Fibroblast of mammary gland (primary cell): ENCODE data around the gene PLCB3.

Experiments
- DNase-seq: peaks from one replicate; pipeline ENCODE4 v3.0.0-alpha.2; 2010; ENCODE audit warnings: low read depth
- H3K4me3 ChIP-seq: 2 replicates; pipeline ENCODE4 v1.5.1; 2011; ENCODE audit warnings: low read depth, mild to moderate bottlenecking, low read length, moderate library complexity; ENCODE audit not compliant: control insufficient read depth
- CTCF ChIP-seq: conservative IDR thresholded peaks from 2 replicates; pipeline ENCODE4 v1.5.1; 2011; ENCODE audit warnings: low read depth, low read length, inconsistent platforms; ENCODE audit not compliant: control insufficient read depth, insufficient read depth

The PLCB3 gene

DNA sequence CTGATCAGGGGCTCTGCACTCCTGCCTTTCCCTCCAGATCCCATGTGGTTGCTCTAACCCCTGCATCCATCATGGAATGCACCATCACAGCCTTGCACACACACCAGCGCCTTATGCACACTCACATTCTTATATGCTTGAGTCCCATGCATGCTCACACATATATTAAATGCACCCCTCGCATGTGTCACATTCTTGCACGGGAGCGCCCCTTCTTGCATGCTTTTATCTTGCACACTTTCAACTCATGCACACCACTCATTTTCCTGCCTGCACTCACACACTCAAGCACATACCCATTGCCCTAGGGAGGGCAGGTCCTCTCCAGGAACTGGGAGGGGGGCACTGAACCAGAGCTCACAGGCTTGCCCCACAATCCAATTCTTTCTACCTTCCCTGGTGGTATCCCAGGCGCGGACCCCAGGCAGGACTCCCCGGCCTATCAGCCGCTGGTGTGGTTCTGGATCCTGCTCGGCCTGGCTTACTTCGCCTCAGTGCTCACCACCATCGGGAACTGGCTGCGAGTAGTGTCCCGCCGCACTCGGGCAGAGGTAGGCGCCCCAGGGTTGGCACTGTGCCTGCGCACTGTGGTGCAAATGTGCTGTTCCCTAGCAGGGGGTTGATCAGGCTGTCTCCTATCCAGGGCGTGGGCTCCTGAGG is 46.5 kb downstream of the PLCB3 start:
- TF ChIP-seq CTCF: no peak
- H3K4me3 ChIP-seq: no peak overlapping the region

GRCh38 chr11:64298966-64299846 is 47.9 kb downstream of the PLCB3 start:
- no peak for DNase-seq
- H3K4me3 ChIP-seq: peak overlapping the region; percentile 12
- TF ChIP-seq CTCF: no peak

More for the DNA sequence above, 46.5 kb downstream of the PLCB3 start:
- DNase-seq: no peak

DNA sequence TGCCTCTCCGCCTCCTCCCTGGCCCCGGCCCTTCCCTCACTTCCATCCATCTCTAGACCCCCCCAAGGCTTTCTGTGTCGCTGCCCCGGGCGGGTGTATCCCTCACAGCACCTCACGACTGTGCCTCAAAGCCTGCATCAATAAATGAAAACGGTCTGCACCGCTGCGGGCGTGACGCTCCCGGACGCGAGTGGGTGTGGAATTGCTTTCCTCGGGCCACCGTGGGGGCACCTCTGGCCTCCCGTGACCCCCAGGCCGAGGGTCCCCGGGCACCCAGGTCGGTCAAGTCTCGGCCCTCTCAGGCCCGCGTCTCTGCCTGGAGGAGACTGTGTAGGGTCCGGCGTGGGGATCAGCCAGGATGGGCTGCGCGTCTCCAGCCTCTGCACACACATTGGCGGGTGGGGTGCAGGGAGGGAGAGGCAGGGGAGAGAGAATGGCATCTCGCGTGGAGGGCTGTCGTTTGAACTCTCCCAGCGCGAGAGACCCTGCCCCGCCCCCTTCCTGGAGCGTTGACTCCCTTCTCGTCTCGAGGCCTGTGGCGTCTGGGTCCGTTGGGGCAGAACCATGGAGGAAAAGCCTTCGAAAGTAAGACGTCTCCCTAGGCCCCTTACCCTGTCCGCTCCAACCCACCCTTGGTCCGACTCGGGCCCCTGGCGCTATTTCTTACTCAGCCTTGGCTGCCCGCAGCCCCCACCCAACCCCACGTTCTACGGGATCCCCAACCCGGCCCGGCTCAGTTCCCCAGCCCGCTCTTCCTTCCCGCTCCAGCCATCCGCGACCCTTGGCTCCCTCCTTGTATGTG is 48.7 kb downstream of the PLCB3 start, which contains the start of gene CATSPERZ:
Gene CATSPERZ (plus strand): TSS at position 512 of the 802 bp plus-strand sequence. CDS start 53 bp downstream, at position 565.
- H3K4me3 ChIP-seq: peak within 1 kb of the TSS; percentile 21
- no peak for TF ChIP-seq CTCF

DNA sequence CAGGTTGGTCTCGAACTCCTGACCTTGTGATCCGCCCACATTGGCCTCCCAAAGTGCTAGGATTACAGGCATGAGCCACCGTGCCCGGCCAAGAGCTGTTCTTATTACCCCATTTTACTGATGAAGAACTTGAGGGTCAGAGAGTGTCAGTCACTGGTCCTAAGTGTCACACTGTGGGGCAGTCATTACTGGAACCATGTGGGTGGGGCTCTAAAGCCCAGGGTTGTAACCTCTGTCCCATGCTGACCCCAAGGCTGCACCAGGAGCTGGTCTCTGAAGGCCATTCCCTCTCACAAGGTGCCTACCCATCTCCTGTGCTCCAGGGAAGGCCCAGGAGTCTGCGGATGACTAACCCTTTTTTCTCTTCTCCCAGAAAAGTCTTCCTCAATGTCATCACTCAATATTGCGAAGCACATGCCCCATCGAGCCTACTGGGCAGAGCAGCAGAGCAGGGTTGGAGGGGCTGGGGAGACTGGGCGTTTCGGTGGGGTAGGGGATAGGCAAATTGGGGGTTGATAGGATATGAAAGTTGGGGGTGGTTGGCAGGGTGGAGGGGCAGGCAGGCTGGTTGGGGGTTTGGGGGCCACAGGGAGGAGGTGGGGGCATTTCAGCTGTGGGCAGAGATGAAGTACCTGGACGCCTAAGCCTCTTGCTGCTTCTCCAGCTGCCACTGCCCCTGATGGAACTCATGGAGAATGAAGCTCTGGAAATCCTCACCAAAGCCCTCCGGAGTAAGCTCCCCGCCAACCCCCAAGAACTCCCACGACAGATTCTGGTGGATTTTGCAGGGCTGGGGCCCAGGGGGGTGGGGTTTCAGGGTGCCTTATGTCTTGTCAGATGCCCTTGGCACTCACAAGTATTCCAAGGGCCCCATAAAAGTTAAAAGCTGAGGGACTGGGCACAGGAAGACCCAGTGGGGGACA is 52.0 kb downstream of the PLCB3 start:
- no peak for DNase-seq
- TF ChIP-seq CTCF: no peak
- H3K4me3 ChIP-seq: no peak overlapping the region

More for the DNA sequence above, 48.7 kb downstream of the PLCB3 start, which contains the start of gene CATSPERZ:
- DNase-seq: no peak

DNA sequence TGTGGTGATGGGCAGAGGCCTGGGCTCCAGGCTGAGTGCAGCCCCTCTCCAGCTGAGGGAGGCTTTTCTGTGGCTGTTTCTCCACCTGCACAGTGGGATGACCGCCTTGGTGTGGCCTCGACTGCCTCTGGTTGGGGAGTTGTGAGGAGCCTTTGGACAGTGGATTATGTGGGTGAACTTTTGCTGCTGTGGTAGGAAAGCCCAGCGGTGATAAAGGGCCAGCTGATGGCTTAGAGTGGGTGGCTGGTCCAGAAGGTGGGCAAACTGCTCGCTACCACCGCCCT is 52.6 kb downstream of the PLCB3 start:
- TF ChIP-seq CTCF: no peak
- peak overlapping the region; percentile 59 for H3K4me3 ChIP-seq
- DNase-seq: no peak
